ENCODE data around the gene UNC79.

- TF ChIP-seq MAX (IDR thresholded peaks at IDR 0.05; ENCODE audit: low read depth, low read length) (no peak), CTCF (IDR thresholded peaks at IDR 0.05 in 2 of 3, conservative IDR thresholded peaks at IDR 0.05 in 1 of 3; ENCODE audit: control insufficient read depth in 2 of 3, extremely low read depth in 1 of 3, insufficient read depth in 1 of 3, low read depth in 3 of 3, low read length in 3 of 3) (no peak), CEBPB (IDR thresholded peaks at IDR 0.05; ENCODE audit: borderline replicate concordance in 1 of 2, low read depth in 2 of 2, low read length in 2 of 2) (no peak), SRF (IDR thresholded peaks at IDR 0.05; ENCODE audit: low read depth in 2 of 2, low read length in 2 of 2) (no peak), CHD4 (IDR thresholded peaks at IDR 0.05) (no peak), POLR2A (IDR thresholded peaks at IDR 0.05; ENCODE audit: low read depth, low read length) (no peak), NR2F1 (conservative IDR thresholded peaks at IDR 0.05) (no peak), EGR1 (IDR thresholded peaks at IDR 0.05; ENCODE audit: borderline replicate concordance in 1 of 2, low read depth in 2 of 2, low read length in 2 of 2) (no peak), SPI1 (IDR thresholded peaks at IDR 0.05; ENCODE audit: borderline replicate concordance, insufficient read depth, low read depth, low read length) (no peak), ETV6 (conservative IDR thresholded peaks at IDR 0.05 in 1 of 2, IDR thresholded peaks at IDR 0.05 in 1 of 2; ENCODE audit: borderline replicate concordance in 1 of 2, low read depth in 1 of 2) (no peak), FOS (IDR thresholded peaks at IDR 0.05; ENCODE audit: borderline replicate concordance, extremely low read depth, insufficient read length) (no peak), FOXM1 (IDR thresholded peaks at IDR 0.05; ENCODE audit: low read depth, low read length) (no peak), TBL1XR1 (IDR thresholded peaks at IDR 0.05; ENCODE audit: low read depth, low read length) (no peak), YY1 (IDR thresholded peaks at IDR 0.05; ENCODE audit: low read depth, low read length) (no peak)
Observed at GRCh38 chr14:93712079-93712837, 281.5 kb downstream of the UNC79 start.
